BJ (cell line): ENCODE measurements around the gene IGLON5. TPM values are rescaled to one million over a fixed set of nuclear protein-coding genes. Genes with fewer than 3 reads are reported as not detected.

Source experiments
- CTCF ChIA-PET: fragments of 350-600 bp; formaldehyde crosslinking; extraction: SDS; loops from one replicate; lab custom pipeline; 2021; ENCODE audit warnings: antibody characterized with exemption, inconsistent platforms; lab: Yijun Ruan, JAX
- POLR2A ChIA-PET: fragments of 300-600 bp; sonication (Branson Sonifier 250); formaldehyde crosslinking; extraction: SDS; loops from one replicate; lab custom pipeline; 2021; ENCODE audit warnings: antibody characterized with exemption; lab: Charles Lee
- DNase-seq: peaks from one replicate; pipeline ENCODE4 v3.0.0-alpha.2; 2011; ENCODE audit warnings: low read depth
- H3K27me3 ChIP-seq: 2 replicates; pipeline ENCODE4 v1.6.0; 2011; ENCODE audit warnings: low read length; ENCODE audit not compliant: control insufficient read depth, insufficient read depth
- H3K36me3 ChIP-seq: 2 replicates; pipeline ENCODE4 v1.5.1; 2011; ENCODE audit warnings: low read length; ENCODE audit not compliant: control insufficient read depth, insufficient read depth
- H3K4me3 ChIP-seq: 2 replicates; pipeline ENCODE4 v1.5.1; 2011; ENCODE audit warnings: low read depth, mild to moderate bottlenecking, control low read depth, low read length
- CTCF ChIP-seq: IDR thresholded peaks from 2 replicates; pipeline ENCODE4 v1.5.1; 2011; ENCODE audit warnings: low read depth, mild to moderate bottlenecking, control low read depth, inconsistent platforms, low read length, moderate library complexity; ENCODE audit not compliant: insufficient read depth
- polyA plus RNA-seq: library from polyadenylated mRNA; depleted of rRNA; stranded (reverse); fragments of >200 nt; gene quantifications from 2 replicates; pipeline ENCODE4 v1.2.3, GENCODE V29; 2011

IGLON5 gene
- polyA plus RNA-seq, 1 experiment = not detected

- CTCF ChIA-PET = interaction anchor here (1.4 kb wide), 1 partner anchor 11 kb away, joined by 4 read pairs; no protein-coding TSS in a partner anchor
- Histone ChIP-seq H3K27me3 (no peaks in the 10 kb centered on the region), H3K4me3 (no peak overlapping the region), H3K36me3 (peaks cover 18% of the 10 kb centered on the region)
- no peak for TF ChIP-seq CTCF
- POLR2A ChIA-PET = no interaction called here
- DNase-seq = no peak
These were observed 35.9 kb downstream of the IGLON5 start for GRCh38 chr19:51347209-51347928.

GRCh38 chr19:51351266-51351990, 40.0 kb downstream of the IGLON5 start:
- TF ChIP-seq CTCF = no peak
- H3K4me3 ChIP-seq = no peak overlapping the region
- CTCF ChIA-PET = interaction anchor here (1.8 kb wide), 1 partner anchor 10 kb away, joined by 7 read pairs; the partner anchor contains the start of gene VSIG10L
- H3K27me3 ChIP-seq = no peaks in the 10 kb centered on the region
- no peak for DNase-seq
- H3K36me3 ChIP-seq = peaks cover 13% of the 10 kb centered on the region
- POLR2A ChIA-PET = no interaction called here

- no peak overlapping the region for H3K4me3 ChIP-seq
- DNase-seq = no peak
- POLR2A ChIA-PET = no interaction called here
These were observed 41.4 kb downstream of the IGLON5 start for GRCh38 chr19:51352783-51353360.

GRCh38 chr19:51354103-51354741, 42.8 kb downstream of the IGLON5 start:
- CTCF ChIA-PET = no interaction called here
- POLR2A ChIA-PET = no interaction called here
- DNase-seq = no peak

More at GRCh38 chr19:51352783-51353360, 41.4 kb downstream of the IGLON5 start:
- CTCF ChIA-PET = interaction anchor here (0.6 kb wide), 1 partner anchor 256 kb away, joined by 3 read pairs; no protein-coding TSS in a partner anchor
- TF ChIP-seq CTCF = no peak
- H3K27me3 ChIP-seq = no peaks in the 10 kb centered on the region
- H3K36me3 ChIP-seq = peaks cover 5% of the 10 kb centered on the region

More at GRCh38 chr19:51354103-51354741, 42.8 kb downstream of the IGLON5 start:
- Histone ChIP-seq H3K27me3 (no peaks in the 10 kb centered on the region), H3K4me3 (no peak overlapping the region), H3K36me3 (peaks cover 5% of the 10 kb centered on the region)
- TF ChIP-seq CTCF = no peak
